Renal cortex interstitium (tissue), 11 donors: ENCODE data around the gene SHROOM1. TPM values are rescaled to one million over a fixed set of nuclear protein-coding genes. Genes with fewer than 3 reads are reported as not detected.

Experiments
- DNase-seq, 11 donors: peaks; one replicate each; pipeline ENCODE4 v3.0.0-alpha.2; 2013; ENCODE audit warnings: low read depth in 9 of 11, low spot score in 4 of 11; ENCODE audit errors: extremely low read depth in 1 of 11
- polyA plus RNA-seq, 3 donors: library from polyadenylated mRNA; unstranded; fragments of 120-200 nt; gene quantifications; one replicate each; pipeline ENCODE4 v1.2.1, GENCODE V29; 2013; ENCODE audit not compliant: insufficient read length in 3 of 3

SHROOM1 gene
- polyA plus RNA-seq, 3 donors = 10.8 to 26.7 (median 14.1) TPM

DNA sequence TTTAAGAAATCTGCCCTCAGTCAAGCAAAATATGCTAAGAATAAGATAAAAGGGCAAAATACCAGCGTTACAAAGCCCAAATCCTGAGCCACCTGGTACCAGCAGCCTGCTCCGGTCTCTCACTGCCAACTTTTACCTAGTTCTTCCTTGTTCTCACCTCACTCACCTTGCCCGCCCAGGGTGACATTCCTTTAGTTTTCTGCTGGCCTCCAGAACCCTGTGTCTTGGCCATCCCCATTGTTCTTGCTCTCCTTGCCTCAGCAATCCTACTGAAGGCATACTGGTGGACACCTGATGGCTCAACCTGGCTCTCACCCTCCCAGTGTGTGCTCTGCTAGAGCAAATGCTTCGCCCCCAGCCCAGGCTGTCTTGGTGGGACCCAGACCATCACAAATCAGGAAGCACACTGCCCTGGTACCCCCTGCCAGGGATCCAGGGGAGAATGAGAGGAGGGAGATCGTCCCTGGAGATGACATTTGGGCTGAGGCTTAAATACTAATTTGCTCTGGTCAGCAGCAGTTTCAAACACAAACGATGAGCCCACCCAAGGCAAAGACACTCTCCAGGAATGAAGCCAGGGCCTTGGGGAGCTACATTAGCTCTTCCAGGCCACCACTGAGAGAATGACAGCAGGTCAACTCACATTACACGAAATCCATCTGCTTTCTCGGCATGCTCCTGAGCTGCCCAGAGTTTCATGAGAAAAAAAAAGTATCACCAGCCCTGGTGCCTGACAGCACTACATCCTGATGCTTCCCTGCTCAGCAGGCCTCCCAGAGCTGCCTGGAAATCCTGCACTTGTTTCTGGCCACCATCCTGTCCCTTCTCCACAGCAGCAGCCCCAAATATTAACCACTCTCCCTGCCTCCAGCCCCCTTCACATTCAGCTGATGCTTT lies 41.2 kb downstream of the SHROOM1 start:
- no peak for DNase-seq

DNA sequence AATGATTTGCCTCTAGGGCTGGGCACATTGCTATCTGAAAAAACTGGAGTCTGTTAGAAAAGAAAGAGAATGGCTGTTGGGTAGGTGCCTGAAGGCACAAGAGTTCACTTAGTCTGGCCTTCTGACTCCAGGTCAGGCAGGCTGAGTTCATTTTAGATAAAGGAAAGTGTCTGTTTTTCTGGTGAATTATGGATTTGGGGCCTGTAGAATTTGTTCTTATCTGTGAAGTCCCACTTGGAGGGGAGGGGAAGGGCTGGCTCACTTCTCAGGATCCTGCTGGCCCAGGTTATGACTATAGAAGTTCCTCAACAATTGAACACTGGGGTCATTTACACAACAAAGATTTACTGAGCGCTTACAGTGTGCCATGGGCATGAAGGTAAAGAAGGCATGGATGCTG lies 41.9 kb downstream of the SHROOM1 start:
- no peak for DNase-seq

DNA sequence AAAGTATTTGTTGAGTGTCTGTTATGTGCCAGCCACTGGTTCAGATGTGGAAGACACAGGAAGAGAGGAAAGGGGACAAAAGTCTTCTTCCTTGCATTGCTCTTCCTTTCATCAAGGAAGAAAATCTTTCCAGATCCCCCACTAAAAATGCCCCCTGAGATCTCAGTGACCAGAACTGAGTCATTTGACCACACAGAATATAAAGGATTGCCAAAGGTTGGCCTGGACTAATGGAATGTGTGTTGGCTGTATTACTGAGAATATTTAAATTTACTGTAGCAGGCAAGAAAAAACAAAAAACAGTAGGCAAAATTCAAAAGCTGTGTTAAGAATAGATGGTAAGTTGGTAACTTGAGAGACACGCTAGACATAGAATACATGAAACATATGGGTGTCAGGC lies 43.4 kb downstream of the SHROOM1 start:
- no peak for DNase-seq

DNA sequence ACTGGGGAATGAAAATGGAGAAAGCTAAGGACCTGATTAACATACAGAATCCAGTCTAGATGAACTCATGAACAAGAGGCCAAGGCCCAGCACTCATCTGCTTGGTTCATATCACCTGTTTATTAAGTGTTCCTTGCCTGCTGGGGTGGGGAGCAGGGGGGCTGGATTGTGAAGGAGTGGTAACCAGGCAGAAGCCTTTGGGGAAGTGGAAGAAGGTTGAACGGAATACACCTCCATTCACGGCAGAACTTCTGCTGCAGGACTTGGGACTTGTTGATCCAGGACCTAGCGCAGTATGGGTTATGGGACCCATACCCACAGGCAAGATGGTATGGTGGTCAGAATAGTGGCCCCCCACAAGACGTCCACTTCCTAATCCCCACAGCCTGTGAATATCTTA lies 44.6 kb downstream of the SHROOM1 start:
- DNase-seq = no peak

DNA sequence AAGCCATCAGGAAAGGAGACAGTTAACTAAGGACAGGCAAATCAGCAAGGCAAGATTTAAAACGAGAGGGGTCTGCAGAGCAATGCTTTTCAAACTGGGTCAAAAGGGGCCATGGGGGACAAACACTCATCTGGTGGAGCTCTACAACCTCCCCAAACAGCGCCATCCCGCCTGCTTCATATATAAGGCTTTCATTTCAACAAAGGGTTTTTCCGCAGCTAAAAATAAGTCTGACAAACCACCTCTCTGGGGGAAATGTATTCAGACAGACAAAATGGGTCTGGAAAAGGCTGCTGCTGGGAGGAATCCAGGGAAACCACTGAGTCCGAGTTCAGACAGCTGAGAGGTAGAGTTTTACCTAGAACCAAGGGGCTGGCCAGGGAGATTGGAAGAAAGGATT lies 45.1 kb downstream of the SHROOM1 start:
- DNase-seq = no peak

DNA sequence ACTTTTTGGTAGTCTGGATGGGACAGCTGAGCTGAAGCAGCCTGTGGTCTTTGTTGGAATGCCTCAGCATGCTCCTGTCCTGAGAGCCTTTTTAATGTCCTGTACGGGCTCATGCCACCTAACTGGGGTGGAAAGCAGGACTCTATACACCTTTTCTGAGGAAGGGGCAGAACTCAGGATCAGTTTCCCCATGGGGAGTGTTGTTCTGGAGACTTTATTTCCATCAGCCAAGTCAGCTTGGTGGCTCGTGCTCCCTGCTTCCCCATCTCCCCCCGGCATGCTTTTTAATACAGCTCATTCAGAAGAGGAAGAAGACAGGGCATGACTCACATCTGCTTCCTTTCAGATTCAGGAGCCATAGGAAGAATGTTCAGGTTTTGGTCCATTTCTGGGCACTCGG lies 48.3 kb downstream of the SHROOM1 start:
- no peak for DNase-seq

DNA sequence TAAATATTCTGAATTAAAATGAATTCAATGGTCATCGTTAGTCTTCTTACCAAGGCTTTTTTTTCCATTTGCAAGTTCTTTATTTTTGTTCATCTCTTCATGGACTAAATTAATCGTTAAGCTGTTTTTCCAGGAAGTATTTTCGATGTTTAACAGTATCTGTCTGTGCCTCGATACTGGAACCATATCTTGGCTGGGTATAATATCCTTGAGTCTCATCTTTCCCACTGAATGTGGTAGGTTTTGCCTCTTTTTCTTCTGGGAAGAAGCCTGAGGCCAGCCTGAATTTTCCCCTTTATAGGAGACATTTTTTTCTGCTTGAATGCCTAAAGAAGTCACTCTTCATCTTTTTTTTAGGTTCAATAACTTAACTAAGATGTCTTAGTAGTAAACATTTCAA lies 49.4 kb downstream of the SHROOM1 start:
- DNase-seq = no peak

DNA sequence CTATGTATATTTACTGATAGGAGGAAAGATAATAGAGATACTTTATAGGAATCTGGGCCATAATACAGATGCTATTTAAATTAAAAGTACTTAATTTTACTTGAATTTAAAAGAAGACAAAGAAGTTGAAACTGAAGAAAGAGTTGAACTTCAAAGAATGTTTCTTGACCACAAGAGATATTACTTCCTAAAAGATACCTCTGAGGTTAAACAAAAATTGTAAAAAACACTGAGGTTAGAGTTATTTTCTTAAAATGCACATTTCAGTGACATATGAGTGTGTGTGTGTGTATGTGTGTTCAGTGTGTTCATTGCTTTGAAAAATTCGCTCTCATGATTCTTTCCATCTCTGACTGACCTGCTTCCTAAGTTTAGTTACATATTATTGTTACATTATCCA lies 49.9 kb downstream of the SHROOM1 start:
- DNase-seq = no peak

DNA sequence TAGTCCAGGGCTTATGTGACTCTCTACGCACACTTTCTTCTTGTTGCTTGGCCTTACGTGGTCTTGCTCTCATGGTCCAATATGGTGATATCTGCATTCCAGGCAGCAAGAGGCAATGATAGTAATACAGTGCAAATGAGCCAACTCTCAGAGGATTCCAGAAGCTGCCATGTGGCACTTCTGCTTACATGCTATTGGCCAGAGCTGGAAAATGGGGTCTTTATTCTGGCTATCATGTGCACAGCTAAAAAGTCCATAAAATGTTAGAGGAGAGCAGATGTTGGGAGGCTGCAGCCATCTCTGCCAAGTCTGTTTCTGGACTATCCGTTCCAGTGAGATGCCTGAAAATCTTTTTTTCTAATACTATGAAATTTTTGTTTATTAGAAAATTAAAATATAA lies 50.5 kb downstream of the SHROOM1 start:
- DNase-seq = no peak

DNA sequence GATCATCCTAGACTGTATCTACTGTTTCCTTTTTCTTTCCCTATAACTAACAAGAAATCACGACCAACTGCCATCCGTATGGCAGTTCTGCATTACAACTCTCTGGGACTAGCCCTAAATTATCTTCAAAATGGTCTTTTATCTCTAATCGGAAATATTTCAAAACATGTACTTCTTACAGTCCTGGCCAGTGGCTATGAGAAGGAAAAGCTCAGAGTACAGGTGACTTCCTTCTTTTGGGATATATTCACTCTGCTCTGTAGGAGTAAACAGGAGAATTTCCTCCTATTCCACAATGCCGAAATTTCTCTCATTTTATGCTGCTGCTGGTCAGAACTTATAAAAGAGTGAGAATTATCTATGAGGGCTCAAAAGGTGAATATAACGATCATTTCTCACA lies 51.6 kb downstream of the SHROOM1 start:
- DNase-seq = no peak

DNA sequence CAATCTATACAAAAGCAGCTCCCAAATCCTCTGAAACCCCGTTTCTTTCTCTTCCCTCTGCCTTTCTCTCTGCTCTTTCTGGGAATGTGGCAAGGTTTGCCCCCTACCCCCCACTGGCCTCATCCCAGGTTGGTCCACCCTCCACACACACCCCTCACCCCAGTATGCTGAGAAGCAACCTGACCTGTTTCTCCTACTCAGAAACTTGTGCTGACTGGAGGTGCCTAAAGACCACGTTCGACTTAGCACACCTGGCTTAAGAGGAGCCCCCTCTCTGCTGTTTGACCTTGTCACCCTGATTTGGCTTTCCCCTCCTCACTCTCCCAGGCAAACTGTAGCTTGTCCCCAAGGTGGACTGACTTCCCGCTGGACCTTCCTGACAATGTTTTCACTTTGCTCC lies 52.3 kb downstream of the SHROOM1 start:
- no peak for DNase-seq

DNA sequence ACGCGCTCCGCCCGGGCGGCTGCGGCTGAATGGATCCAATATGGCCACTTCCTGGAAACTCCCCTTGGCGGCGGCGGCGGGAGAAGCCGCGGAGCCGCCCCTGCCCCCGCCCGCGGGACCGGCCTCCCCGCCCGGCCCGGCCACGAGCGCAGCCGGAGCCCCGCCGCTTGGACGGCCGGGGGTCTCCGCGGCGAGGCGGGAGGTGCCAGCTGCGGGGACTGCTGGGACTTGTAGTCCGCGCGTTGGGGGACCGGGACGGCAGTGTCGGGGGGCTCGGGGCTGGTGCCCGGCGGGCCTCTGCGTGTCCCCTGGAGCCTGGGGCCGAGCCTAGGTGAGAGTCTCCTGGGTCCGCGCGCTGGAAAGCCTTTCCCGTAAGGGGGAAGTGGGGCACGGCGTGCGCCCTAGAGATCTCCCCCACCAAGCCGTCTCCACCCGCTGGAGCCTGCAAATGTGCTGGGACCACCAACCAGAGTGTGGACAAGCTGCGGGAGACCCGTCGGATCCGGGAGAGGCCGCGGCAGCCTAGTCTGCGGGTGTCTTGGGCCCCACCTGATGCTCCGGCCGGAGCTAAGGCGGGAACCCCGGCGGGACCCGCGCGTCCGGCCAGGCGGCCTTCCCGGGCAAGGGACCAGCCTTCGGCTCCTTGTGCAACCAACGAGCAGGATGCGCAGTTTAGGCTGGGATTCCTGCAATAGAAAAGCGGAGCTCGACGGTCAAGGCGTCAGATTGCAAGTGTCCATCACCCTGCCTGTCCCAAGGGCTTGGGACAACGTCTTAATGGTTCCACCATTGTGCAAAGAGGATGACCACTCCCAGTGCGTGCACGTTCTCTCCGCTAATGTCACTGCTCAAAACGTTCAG lies 53.0 kb downstream of the SHROOM1 start, which contains the start of gene SEPTIN8:
Gene SEPTIN8, minus strand, starts transcription at position 31 of the 861 bp plus-strand sequence. CDS start 102 bp downstream, outside the sequence.
- DNase-seq = peak in 3 of 11 donors; percentile 20 to 46 (median 40)

DNA sequence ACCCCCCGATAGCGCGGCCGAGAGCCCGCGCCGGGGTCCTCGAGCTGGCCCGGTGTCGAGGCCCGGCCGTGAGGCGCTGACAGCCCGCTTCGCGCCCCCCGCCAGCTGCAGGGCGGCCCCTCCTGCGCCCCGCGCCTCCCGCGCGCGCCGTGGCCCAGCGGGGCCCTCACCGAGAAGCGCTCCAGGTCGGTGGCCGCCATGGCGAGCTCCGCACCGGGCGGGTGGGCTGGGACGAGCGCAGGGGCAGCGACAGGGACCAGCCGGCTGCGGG lies 53.6 kb downstream of the SHROOM1 start:
- no peak for DNase-seq

DNA sequence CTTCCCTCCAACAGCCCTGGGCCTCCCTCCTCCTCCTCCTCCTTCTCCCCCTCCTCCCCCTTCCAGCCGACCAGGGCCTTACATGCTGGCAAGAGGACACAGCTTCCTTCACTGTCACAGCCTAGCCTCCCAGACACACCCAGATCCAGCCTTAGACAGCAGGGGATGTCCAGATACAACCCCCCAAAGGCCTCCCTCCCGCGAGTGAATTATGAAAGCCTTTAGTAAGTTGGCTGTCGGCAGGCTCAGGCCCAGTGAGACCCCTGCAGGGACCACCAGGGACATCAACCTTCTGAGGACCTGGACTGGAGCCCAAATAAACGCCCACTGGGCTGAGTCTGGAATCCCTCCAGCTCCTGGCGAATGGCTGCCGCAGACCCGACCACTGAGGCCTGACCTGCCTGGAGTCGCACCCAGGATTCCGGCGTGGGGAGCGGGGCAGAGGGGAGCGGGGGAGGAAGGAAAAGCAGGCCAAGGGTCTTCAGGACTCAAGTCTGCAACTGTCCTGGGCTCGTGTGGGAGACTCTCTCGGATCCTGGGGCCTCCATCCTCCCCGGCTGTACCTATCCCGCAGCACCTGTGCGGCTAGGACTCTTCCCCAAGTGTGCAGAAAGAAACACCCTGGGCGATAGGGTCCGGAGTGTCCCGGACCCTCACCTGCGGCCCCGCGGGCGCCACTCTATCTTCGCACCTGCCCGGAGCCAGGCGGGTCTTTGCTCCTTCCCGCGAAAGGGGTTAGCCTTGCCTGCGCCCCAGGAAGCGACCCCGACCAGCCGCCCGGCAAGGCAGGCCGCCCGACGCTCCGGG lies 54.1 kb downstream of the SHROOM1 start:
- peak in 2 of 11 donors; percentile 38 to 51 for DNase-seq

DNA sequence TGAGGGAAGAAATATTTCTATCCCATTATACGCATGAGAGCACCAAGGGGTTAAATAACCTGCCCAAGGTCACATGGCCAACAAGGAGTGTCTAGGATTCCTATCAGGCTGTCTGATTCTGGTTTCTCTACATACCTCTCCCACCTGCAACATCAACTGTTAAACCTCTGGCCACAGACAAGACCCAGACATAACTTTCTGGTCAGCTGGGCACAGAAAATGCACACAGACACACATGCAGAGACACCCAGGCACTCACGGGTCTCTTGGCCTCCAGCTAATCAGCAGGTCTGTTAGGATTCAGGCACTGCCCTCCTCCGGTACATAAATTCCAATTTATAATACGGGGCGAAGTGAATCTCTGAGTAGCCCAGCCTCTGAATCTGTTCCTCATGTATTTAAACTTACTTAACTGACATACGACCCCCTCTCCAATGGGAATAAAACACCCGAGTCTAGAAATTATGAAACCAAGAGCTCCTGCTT lies 54.9 kb downstream of the SHROOM1 start:
- peak in 2 of 11 donors; percentile 22 to 43 for DNase-seq

DNA sequence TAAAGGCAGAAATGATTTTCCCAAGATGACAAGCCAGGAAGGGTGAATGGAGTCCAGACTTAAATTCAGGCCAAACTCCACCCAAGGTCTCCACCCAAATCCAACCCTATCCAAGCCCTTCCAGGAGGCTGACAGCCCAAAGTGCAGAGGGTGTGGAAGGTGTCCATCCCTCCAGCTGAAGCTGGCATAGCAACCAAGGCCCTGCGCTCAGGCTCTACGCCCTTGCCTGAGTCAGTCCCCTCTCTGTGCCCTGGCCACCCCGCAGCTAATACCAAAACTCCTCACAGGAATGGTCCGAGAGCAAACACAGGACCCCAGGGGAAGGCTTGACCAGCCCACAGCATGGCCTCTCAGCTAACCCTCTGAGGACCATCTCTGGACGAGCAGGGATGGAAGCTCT lies 55.6 kb downstream of the SHROOM1 start:
- DNase-seq = no peak

DNA sequence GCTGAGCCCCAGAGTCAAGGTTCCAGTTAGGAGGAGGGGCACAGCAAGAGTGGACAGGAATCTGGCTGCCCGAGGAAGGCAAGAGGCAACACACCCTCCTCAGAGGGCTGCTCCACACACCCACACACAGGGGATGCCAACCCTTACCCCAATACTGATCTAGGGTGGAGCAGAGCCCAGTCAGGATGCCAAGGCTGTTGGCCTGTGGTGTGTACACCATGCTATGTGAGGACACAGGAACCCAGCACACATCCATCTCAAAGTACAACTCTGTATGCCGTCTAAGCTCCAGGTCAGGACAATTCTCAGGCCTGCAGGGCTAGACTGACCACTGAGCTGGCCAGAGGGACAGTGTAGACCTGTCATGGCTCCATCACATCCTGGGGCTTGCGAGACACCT lies 56.0 kb downstream of the SHROOM1 start:
- no peak for DNase-seq

DNA sequence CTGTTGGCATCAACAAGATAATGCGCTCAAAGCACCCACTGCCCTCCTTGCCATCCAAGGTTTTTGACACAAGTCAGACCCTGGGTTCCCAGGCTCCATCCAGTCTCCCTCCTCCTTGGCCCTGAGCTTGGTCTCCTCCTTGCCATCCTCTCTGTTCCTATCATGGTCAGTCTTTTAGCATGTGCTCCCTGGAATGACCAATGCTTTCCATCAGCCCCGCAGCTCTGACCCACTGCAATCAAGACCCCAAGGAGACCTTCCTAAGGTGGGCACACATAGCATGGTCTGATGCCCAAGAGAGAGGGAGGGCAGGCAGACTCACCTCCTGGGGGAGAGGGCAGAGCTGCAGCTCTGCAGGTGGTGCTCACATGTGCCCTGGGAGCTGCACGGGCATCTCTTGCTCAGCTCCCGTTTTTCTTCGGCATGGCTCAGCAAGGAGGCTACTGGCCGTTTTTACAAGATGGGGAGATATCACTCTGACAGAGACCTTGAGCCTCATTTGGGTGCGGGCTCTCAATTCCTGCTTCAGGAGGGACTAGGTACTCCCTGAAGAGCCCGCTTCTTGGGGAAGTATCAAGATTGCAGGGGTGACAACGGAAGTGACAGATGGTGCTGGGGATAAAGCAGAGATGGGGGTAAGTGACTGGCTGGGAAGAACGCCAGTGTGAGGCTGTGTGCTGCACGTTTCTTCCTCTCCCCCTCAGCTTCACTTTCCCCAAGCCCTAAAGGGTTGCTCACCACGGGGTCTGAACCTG lies 56.7 kb downstream of the SHROOM1 start:
- DNase-seq = no peak

DNA sequence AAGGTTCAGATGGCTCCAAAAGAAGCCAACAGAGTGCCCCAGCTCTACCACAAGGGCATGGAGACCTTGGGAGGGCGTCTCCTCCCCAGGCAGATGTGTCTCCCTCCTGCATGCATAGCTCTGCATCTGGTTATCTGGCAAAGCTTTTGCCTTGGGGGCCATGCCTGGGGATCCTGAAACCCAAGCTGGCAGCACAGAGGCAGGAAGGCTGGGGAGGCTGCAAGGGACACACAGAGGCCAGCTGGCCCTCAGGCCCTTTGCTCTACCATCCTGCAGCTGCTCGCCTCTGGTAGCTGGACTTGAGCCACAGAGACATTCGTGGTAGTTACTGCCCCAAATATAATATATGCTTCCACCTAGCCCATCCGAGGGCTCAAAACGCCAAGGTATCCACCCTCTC lies 57.3 kb downstream of the SHROOM1 start:
- no peak for DNase-seq
